ENCODE data around the gene FAM3B. TPM values are rescaled to one million over a fixed set of nuclear protein-coding genes. Genes with fewer than 3 reads are reported as not detected.

The FAM3B gene
- total and polyA plus RNA-seq, 12 donors: 0.04 to 0.42 (median 0.30) TPM; not detected in 6

DNA sequence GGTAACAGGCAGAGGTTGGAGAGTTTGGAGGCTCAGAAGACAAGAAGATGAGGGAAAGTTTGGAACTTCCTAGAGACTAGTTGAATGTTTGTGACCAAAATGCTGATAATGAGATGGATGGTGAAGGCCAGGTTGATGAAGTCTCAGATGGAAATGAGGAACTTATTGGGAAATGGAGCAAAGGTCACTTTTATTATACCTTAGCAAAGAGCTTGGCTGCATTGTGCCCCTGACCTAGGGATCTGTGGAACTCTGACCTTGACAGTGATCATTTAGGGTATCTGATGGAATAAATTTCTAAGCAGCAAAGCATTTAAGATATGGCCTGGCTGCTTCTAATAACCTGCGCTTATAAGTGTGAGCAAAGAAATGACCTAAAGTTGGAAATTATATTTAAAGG lies 17.2 kb downstream of the FAM3B start:
- no peak overlapping the region for H3K4me3 ChIP-seq
- H3K27ac ChIP-seq: no peak overlapping the region
- WGBS, 2 donors: 97% methylated on average over 1 of the region's 1 CpG
- ATAC-seq (no peak), DNase-seq (no peak)
- no peaks in the 10 kb centered on the region for H3K36me3 ChIP-seq
- peaks cover 0 to 34% (median 8%) of the 10 kb centered on the region in 11 donors for H3K9me3 ChIP-seq
- no peaks in the 10 kb centered on the region for H3K4me1 ChIP-seq
- intact Hi-C loops (cut with DNase I): no loop called here
- TF ChIP-seq, protein P1, sequence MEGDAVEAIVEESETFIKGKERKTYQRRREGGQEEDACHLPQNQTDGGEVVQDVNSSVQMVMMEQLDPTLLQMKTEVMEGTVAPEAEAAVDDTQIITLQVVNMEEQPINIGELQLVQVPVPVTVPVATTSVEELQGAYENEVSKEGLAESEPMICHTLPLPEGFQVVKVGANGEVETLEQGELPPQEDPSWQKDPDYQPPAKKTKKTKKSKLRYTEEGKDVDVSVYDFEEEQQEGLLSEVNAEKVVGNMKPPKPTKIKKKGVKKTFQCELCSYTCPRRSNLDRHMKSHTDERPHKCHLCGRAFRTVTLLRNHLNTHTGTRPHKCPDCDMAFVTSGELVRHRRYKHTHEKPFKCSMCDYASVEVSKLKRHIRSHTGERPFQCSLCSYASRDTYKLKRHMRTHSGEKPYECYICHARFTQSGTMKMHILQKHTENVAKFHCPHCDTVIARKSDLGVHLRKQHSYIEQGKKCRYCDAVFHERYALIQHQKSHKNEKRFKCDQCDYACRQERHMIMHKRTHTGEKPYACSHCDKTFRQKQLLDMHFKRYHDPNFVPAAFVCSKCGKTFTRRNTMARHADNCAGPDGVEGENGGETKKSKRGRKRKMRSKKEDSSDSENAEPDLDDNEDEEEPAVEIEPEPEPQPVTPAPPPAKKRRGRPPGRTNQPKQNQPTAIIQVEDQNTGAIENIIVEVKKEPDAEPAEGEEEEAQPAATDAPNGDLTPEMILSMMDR (IDR thresholded peaks at IDR 0.05): no peak
- peaks cover 0 to 13% (median 0%) of the 10 kb centered on the region in 7 donors for H3K27me3 ChIP-seq

DNA sequence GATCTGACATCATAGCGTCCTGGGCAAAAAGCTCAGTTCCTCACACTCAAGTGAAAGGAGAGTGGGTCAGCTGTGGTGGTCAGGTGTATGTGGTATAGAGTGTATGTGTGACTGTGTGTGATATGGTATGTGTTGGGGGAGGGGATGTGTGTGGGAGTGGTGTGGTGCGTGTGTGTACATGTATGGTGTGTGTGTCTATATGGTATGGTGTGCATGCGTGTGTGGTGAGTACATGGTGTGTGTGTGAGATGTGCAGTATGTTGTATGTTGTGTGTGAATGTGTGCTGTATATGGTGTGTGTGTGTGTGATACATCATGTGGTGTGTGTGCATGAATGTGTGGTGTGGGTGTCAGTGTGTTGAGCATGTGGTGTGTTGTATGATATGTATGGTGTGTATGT lies 20.9 kb downstream of the FAM3B start:
- no peak for DNase-seq
- H3K4me3 ChIP-seq: no peak overlapping the region
- H3K36me3 ChIP-seq: no peaks in the 10 kb centered on the region
- ATAC-seq: no peak
- TF ChIP-seq, protein P1 (IDR thresholded peaks at IDR 0.05): no peak
- peaks cover 0 to 38% (median 8%) of the 10 kb centered on the region in 11 donors for H3K9me3 ChIP-seq
- H3K4me1 ChIP-seq: no peaks in the 10 kb centered on the region
- H3K27me3 ChIP-seq: peaks cover 0 to 13% (median 0%) of the 10 kb centered on the region in 7 donors
- no peak overlapping the region for H3K27ac ChIP-seq
- WGBS, 2 donors: 93 to 95% methylated on average over 3 of the region's 3 CpGs
- intact Hi-C loops (cut with DNase I): no loop called here

DNA sequence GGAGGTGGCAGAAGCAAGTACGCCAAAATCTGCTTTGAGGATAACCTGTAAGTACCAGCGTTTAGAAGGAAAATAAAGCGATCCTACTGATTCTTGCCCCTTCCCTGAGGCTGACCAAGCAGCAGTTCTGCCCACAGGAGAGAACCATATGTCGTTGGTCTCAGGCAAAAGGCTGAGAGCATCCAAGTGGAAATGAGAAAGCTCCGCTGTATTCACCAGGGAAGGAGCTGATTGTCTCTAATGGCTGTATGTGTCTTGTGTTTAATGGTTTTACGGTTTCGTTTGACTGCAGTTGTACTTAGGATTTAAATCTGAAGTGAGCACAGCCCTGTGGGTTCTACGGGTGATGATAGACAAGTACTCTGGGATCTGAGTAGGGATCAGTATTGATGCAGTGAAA lies 21.9 kb downstream of the FAM3B start:
- no peak for DNase-seq
- TF ChIP-seq, protein P1 (IDR thresholded peaks at IDR 0.05): no peak
- H3K27ac ChIP-seq: no peak overlapping the region
- H3K9me3 ChIP-seq: peaks cover 0 to 39% (median 8%) of the 10 kb centered on the region in 11 donors
- no peak for ATAC-seq
- no peaks in the 10 kb centered on the region for H3K4me1 ChIP-seq
- peaks cover 0 to 13% (median 0%) of the 10 kb centered on the region in 7 donors for H3K27me3 ChIP-seq
- no peaks in the 10 kb centered on the region for H3K36me3 ChIP-seq
- 89 to 92% methylated on average over 8 of the region's 8 CpGs for WGBS, 2 donors
- no peak overlapping the region for H3K4me3 ChIP-seq
- intact Hi-C loops (cut with DNase I): no loop called here

DNA sequence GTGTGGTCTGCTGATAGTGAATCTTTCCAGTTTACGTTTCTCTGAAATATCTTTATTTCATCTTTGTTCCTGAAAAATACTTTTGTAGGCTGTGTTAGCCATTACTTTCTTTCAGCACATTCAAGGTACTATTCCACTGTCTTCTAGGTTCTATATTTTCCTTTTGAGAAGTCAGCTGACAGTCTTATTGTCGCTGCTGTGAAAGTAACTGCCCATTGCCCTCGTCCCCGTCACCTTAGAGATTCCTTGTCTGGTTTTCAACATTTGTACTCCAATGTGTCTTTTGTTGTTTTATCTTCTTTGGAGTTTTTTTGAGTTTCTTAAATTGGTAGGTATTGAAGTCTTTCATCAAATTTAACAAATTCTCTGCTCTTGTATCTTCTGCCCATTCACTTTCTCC lies 25.4 kb downstream of the FAM3B start:
- Histone ChIP-seq H3K27me3 (peaks cover 0 to 13% (median 6%) of the 10 kb centered on the region in 7 donors), H3K36me3 (no peaks in the 10 kb centered on the region), H3K4me3 (no peak overlapping the region), H3K4me1 (no peaks in the 10 kb centered on the region), H3K27ac (no peak overlapping the region), H3K9me3 (peaks cover 0 to 12% (median 0%) of the 10 kb centered on the region in 11 donors)
- intact Hi-C loops (cut with DNase I): loop anchor here in 1 of 10 donors (10.0 kb wide), 1 partner anchor 323 kb away; no protein-coding TSS in a partner anchor
- TF ChIP-seq, protein P1 (IDR thresholded peaks at IDR 0.05): no peak
- 92% methylated on average over 4 of the region's 4 CpGs for whole genome bisulfite sequencing, 2 donors
- DNase-seq: no peak
- no peak for ATAC-seq

Measured in heart right ventricle (tissue), 16 donors.